ENCODE data around the gene DTNBP1. TPM values are rescaled to one million over a fixed set of nuclear protein-coding genes. Genes with fewer than 3 reads are reported as not detected.

Gene DTNBP1
- total RNA-seq, 1 donor from 2014 or later, result 18.2 TPM

DNA sequence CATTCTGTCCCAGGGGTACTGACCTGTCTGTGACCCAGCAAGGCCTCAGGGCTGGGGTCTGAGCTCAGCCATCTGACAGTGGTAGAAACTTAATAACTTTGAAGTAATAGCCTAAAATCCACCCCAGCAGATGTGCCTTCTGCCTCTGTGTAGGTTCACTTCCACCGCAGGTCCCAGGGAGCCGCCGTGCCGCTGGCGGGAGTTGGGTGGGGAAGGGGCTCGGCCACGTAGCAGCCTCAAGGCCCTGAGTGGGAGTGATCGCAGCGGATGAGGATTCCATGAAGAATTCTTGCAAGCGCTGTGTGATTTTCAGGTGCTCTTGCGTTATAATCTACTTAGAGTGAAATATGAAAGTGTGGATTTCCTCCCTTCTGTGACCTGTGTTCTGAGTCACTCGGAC lies 163.7 kb downstream of the DTNBP1 start:
- Histone ChIP-seq H3K27ac (no peak overlapping the region), H3K4me3 (no peak overlapping the region), H3K36me3 (peaks cover 0 to 15% of the 10 kb centered on the region in 2 donors), H3K27me3 (no peaks in the 10 kb centered on the region), H3K4me1 (peaks cover 26% of the 10 kb centered on the region), H3K9me3 (no peaks in the 10 kb centered on the region)
- no peak for TF ChIP-seq POLR2A (IDR thresholded peaks at IDR 0.05)
- TF ChIP-seq, protein P1, sequence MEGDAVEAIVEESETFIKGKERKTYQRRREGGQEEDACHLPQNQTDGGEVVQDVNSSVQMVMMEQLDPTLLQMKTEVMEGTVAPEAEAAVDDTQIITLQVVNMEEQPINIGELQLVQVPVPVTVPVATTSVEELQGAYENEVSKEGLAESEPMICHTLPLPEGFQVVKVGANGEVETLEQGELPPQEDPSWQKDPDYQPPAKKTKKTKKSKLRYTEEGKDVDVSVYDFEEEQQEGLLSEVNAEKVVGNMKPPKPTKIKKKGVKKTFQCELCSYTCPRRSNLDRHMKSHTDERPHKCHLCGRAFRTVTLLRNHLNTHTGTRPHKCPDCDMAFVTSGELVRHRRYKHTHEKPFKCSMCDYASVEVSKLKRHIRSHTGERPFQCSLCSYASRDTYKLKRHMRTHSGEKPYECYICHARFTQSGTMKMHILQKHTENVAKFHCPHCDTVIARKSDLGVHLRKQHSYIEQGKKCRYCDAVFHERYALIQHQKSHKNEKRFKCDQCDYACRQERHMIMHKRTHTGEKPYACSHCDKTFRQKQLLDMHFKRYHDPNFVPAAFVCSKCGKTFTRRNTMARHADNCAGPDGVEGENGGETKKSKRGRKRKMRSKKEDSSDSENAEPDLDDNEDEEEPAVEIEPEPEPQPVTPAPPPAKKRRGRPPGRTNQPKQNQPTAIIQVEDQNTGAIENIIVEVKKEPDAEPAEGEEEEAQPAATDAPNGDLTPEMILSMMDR (IDR thresholded peaks at IDR 0.05), result no peak
- no peak for TF ChIP-seq POLR2AphosphoS5 (IDR thresholded peaks at IDR 0.05; ENCODE audit: insufficient read depth in 1 of 2, low read depth in 1 of 2)
- DNase-seq (ENCODE audit: extremely low spot score in 2 of 2), result no peak
- intact Hi-C loops (cut with DNase I), result no loop called here

DNA sequence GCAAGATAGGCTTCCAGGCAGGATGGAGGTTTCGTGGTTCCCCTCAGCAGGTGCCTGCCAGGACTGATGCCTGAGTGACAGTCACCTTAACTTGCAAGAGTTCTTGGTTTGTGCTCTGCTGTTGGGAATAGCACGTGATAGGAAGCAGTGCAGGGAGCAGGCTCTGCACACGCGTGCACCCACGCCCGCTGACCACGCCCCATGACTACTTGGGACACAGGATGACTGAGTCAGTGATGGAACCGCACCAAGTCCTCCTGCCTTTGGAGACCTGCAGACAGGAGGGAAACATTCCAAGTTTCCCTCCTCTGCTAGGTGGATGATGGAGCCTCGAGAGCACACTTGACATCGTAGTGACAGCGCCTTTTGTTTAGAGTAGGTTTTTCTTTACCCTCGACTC lies 164.2 kb downstream of the DTNBP1 start:
- no peak overlapping the region for H3K4me3 ChIP-seq
- peaks cover 0 to 15% of the 10 kb centered on the region in 2 donors for H3K36me3 ChIP-seq
- TF ChIP-seq POLR2A (IDR thresholded peaks at IDR 0.05) (no peak), POLR2AphosphoS5 (IDR thresholded peaks at IDR 0.05; ENCODE audit: insufficient read depth in 1 of 2, low read depth in 1 of 2) (peak in 1 of 2 donors; percentile 22)
- H3K27ac ChIP-seq, result no peak overlapping the region
- no peak for DNase-seq (ENCODE audit: extremely low spot score in 2 of 2)
- H3K9me3 ChIP-seq, result no peaks in the 10 kb centered on the region
- no peaks in the 10 kb centered on the region for H3K27me3 ChIP-seq
- intact Hi-C loops (cut with DNase I), result no loop called here
- peaks cover 21% of the 10 kb centered on the region for H3K4me1 ChIP-seq

DNA sequence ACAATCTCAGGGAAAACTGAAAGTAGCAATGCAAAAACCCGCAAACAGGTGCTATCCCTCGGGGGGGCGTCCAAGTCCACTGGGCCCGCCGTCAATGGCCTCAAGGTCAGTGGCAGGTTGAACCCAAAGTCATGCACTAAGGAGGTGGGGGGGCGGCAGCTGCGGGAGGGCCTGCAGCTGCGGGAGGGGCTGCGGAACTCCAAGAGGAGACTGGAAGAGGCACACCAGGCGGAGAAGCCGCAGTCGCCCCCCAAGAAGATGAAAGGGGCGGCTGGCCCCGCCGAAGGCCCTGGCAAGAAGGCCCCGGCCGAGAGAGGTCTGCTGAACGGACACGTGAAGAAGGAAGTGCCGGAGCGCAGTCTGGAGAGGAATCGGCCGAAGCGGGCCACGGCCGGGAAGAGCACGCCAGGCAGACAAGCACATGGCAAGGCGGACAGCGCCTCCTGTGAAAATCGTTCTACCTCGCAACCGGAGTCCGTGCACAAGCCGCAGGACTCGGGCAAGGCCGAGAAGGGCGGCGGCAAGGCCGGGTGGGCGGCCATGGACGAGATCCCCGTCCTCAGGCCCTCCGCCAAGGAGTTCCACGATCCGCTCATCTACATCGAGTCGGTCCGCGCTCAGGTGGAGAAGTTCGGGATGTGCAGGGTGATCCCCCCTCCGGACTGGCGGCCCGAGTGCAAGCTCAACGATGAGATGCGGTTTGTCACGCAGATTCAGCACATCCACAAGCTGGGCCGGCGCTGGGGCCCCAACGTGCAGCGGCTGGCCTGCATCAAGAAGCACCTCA lies 166.3 kb downstream of the DTNBP1 start:
- Histone ChIP-seq H3K9me3 (no peaks in the 10 kb centered on the region), H3K36me3 (peaks cover 0 to 14% of the 10 kb centered on the region in 2 donors), H3K4me1 (peaks cover 19% of the 10 kb centered on the region), H3K27ac (no peak overlapping the region), H3K4me3 (no peak overlapping the region), H3K27me3 (no peaks in the 10 kb centered on the region)
- TF ChIP-seq POLR2A (IDR thresholded peaks at IDR 0.05) (no peak), POLR2AphosphoS5 (IDR thresholded peaks at IDR 0.05; ENCODE audit: insufficient read depth in 1 of 2, low read depth in 1 of 2) (no peak)
- TF ChIP-seq, protein P1 (IDR thresholded peaks at IDR 0.05), result no peak
- DNase-seq (ENCODE audit: extremely low spot score in 2 of 2), result no peak
- intact Hi-C loops (cut with DNase I), result no loop called here

DNA sequence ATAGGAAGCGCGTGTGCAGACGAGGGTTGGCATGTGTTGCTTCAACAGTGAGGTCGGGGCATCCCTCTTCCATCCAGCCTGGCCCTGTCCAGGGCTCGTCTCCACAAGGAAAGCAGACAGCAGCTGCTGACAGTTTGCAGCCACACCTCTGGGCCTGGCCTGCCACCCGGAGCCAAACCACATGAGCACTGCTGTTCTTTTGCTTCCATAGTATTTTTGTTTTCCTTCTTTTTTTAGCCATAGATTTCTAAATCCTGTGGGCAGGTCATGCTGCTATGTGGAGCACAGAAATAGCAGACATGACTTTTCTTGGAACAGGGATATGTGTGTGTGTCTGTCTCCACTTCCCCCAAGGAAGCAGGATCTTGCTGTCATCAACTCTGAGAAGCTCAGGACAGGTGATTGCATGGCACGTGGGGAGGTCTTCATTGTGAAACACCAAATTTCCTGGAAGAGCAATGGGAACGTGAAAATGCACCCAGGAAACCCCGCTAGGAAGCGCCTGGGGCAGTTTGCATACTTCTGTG lies 167.4 kb downstream of the DTNBP1 start:
- TF ChIP-seq, protein P1 (IDR thresholded peaks at IDR 0.05), result no peak
- TF ChIP-seq POLR2A (IDR thresholded peaks at IDR 0.05) (no peak), POLR2AphosphoS5 (IDR thresholded peaks at IDR 0.05; ENCODE audit: insufficient read depth in 1 of 2, low read depth in 1 of 2) (no peak)
- H3K27me3 ChIP-seq, result no peaks in the 10 kb centered on the region
- H3K36me3 ChIP-seq, result peaks cover 0 to 8% of the 10 kb centered on the region in 2 donors
- DNase-seq (ENCODE audit: extremely low spot score in 2 of 2), result no peak
- H3K4me1 ChIP-seq, result peaks cover 20% of the 10 kb centered on the region
- H3K4me3 ChIP-seq, result no peak overlapping the region
- intact Hi-C loops (cut with DNase I), result no loop called here
- no peaks in the 10 kb centered on the region for H3K9me3 ChIP-seq
- no peak overlapping the region for H3K27ac ChIP-seq

DNA sequence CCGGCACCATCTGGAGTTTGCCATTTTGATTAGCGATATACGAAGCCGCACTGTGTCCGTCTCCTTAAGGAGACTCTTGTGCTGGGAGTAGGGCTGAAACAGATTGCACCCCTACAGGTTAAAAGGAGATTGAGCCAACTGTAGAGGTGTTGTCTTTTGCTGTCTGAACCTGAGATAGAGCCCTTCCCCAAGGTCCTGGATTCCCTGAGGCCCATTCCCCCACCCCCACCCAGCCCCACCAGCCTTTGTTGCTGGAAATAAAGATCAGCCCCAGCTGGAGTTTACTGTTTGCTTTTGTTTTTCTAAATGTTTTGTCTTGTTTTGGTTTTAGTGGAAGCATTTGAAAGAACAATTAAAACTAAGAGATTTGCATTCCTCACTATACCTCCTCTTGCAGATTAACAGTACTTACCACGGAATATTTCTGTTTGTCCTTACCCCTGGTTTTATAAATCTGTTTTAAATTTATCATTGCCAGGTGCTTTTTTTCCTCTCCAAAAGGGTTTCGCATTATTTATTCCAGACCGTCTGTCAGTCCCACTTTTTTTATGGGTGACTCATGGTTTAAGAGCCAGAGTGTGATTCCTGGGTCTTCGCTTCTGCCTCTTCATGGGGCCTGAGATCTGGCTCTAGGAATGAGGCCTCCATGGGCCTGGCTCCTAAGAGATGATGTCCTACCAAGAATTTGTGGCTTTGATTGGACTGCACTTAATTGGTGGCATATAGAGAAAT lies 169.2 kb downstream of the DTNBP1 start:
- no peaks in the 10 kb centered on the region for H3K27me3 ChIP-seq
- TF ChIP-seq, protein P1 (IDR thresholded peaks at IDR 0.05), result no peak
- no peak for TF ChIP-seq POLR2AphosphoS5 (IDR thresholded peaks at IDR 0.05; ENCODE audit: insufficient read depth in 1 of 2, low read depth in 1 of 2)
- no peak for TF ChIP-seq POLR2A (IDR thresholded peaks at IDR 0.05)
- intact Hi-C loops (cut with DNase I), result no loop called here
- no peaks in the 10 kb centered on the region for H3K9me3 ChIP-seq
- peaks cover 17% of the 10 kb centered on the region for H3K4me1 ChIP-seq
- H3K27ac ChIP-seq, result no peak overlapping the region
- H3K36me3 ChIP-seq, result peaks cover 0 to 12% of the 10 kb centered on the region in 2 donors
- DNase-seq (ENCODE audit: extremely low spot score in 2 of 2), result no peak
- H3K4me3 ChIP-seq, result no peak overlapping the region

Measured in vagina (tissue), 2 donors.